Measurements from ENCODE around the gene RYR1.

The RYR1 gene

DNA sequence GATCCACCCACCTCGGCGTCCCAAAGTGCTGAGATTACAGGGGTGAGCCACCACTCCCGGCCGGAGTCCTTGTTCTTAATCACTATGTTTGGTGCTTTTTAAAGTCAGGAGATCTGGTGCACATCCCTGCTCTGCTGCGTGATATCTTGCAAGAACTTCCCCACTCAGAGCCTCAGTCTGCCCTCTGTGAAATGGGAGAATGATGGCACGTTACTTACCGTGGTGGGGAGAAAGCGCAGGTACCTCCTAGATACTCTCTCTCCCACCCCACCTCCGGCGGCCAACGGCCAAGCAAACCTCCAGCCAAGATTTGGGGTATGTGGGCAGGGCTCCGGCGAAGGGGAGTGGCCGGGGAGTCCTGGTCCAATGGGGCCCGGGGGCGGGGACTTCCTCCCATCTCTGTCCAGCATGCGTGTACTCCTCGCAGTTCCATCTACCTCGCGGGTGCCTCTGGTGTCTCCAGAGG, at the start of gene RYR1:
TSS of gene RYR1 (plus strand) at position 424 of the 466 bp plus-strand sequence. CDS start 139 bp downstream, outside the sequence.
- TF ChIP-seq, protein P1, sequence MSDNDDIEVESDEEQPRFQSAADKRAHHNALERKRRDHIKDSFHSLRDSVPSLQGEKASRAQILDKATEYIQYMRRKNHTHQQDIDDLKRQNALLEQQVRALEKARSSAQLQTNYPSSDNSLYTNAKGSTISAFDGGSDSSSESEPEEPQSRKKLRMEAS (IDR thresholded peaks at IDR 0.05; ENCODE audit: low read depth, low read length) = no peak
- TF ChIP-seq POLR2A (IDR thresholded peaks at IDR 0.05; ENCODE audit: extremely low read depth, insufficient read length) (no peak), MYC (IDR thresholded peaks at IDR 0.05; ENCODE audit: low read depth, low read length) (no peak)
- TF ChIP-seq, protein P2, sequence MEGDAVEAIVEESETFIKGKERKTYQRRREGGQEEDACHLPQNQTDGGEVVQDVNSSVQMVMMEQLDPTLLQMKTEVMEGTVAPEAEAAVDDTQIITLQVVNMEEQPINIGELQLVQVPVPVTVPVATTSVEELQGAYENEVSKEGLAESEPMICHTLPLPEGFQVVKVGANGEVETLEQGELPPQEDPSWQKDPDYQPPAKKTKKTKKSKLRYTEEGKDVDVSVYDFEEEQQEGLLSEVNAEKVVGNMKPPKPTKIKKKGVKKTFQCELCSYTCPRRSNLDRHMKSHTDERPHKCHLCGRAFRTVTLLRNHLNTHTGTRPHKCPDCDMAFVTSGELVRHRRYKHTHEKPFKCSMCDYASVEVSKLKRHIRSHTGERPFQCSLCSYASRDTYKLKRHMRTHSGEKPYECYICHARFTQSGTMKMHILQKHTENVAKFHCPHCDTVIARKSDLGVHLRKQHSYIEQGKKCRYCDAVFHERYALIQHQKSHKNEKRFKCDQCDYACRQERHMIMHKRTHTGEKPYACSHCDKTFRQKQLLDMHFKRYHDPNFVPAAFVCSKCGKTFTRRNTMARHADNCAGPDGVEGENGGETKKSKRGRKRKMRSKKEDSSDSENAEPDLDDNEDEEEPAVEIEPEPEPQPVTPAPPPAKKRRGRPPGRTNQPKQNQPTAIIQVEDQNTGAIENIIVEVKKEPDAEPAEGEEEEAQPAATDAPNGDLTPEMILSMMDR (IDR thresholded peaks at IDR 0.05; ENCODE audit: low read depth, low read length) = no peak
- peak; percentile 33 for DNase-seq (ENCODE audit: low read depth)
- no peak within 1 kb of the TSS for H3K4me3 ChIP-seq (ENCODE audit: low read depth, low read length)

DNA sequence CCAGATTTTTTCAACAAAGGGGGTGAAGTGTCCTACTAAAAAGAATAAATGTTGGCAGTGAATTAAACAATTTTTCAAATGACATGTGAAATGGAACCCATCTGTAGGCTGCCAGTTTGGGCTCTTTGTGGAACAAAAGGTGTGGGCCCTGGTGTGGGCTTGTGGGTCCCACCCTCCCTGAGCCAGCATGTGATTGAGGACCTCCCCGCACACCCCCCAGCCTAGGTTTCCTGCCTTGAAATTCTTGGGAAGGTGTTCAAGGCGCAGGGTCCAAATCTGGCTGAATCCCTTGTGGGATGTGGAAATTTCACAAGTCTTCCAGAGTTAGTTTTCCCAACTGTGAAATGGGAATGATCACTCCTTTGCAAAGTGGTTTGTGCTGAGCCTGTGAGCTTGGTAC, 49.7 kb upstream of the RYR1 start:
- TF ChIP-seq, protein P1 (IDR thresholded peaks at IDR 0.05; ENCODE audit: low read depth, low read length) = no peak
- no peak for TF ChIP-seq MYC (IDR thresholded peaks at IDR 0.05; ENCODE audit: low read depth, low read length)
- no peak for DNase-seq (ENCODE audit: low read depth)

DNA sequence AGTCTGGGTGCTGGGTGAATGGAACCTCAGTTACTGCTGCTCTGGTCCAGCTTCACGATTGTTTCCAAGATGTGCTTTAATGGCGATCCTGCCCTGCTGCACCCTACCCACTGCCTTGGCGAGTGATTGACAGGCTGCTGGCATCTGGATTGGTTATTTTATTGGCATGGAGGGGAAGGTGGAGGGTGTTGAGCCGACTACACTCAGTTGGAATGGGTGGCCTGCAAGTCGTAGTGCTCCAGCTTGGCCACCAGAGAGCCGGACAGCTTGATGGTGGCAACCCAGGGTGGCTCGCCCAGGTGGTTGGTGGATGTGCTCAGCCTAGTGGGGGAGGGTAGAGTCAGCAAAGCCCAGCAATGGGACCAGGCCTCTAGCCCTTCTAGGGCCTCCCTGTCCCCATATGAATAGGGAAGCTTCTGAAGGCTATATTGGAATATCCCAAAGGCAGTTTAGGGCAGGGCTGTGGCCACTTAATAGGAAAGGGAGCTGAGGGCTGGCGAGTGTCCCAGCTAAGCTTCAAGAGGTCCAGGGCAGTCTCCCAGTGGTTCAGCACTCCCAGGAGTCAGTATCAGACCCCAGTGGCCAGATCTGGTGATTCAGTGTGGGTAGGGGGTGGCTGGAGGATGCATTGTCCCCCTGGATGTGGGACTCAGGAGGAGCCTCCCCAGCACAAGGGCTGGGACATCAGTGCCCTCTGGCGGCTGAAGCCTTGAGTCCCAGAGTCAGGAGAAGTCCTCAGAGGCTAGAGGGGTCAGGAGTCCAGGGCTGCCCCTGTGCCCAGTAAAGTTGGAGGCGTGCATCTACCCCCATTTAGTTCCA, 49.1 kb upstream of the RYR1 start:
- no peak for DNase-seq (ENCODE audit: low read depth)
- no peak overlapping the region for H3K4me3 ChIP-seq (ENCODE audit: low read depth, low read length)
- no peak for TF ChIP-seq POLR2A (IDR thresholded peaks at IDR 0.05; ENCODE audit: extremely low read depth, insufficient read length)
- TF ChIP-seq, protein P1 (IDR thresholded peaks at IDR 0.05; ENCODE audit: low read depth, low read length) = no peak
- TF ChIP-seq, protein P2 (IDR thresholded peaks at IDR 0.05; ENCODE audit: low read depth, low read length) = no peak
- TF ChIP-seq MYC (IDR thresholded peaks at IDR 0.05; ENCODE audit: low read depth, low read length) = no peak

More for the DNA sequence above, 49.7 kb upstream of the RYR1 start:
- no peak overlapping the region for H3K4me3 ChIP-seq (ENCODE audit: low read depth, low read length)

DNA sequence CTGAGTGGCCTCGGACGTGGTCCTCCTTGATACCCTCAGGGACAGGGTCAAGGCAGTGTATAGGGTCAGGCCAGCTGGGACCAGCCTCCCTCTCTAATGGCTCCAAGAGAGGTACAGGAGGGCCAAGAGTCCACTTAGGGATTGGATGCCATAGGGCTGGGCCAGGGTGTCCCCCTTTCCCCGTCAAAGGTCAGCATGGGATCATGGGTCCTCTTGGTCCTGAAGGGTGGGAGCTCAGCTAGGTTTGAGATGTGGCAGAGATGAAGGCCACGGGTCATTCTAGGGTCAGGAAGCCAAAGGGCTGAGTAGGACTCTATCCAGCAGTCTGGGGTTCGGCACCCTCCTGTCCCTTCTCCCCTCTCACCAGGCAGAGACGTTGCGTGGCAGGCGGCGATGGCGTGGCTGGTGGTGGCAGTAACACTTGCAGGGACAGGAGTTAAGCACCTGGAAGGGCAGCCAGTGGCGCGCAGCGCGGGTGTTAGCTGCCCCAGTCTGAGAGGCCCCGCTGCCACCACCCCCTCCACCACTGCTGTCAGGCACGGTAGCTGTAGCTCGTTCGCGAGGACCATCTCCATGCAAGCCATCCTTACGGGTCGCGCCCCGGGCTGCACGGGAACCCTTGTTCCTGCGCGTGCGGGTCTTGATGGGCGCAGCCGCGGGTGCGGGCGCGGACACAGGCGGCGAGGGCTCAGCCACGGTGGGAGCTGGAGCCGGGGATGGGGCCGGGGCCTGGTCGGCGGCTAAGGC, 48.3 kb upstream of the RYR1 start:
- no peak for DNase-seq (ENCODE audit: low read depth)
- no peak for TF ChIP-seq MYC (IDR thresholded peaks at IDR 0.05; ENCODE audit: low read depth, low read length)
- TF ChIP-seq, protein P2 (IDR thresholded peaks at IDR 0.05; ENCODE audit: low read depth, low read length) = no peak
- TF ChIP-seq, protein P1 (IDR thresholded peaks at IDR 0.05; ENCODE audit: low read depth, low read length) = no peak
- no peak for TF ChIP-seq POLR2A (IDR thresholded peaks at IDR 0.05; ENCODE audit: extremely low read depth, insufficient read length)
- no peak overlapping the region for H3K4me3 ChIP-seq (ENCODE audit: low read depth, low read length)

DNA sequence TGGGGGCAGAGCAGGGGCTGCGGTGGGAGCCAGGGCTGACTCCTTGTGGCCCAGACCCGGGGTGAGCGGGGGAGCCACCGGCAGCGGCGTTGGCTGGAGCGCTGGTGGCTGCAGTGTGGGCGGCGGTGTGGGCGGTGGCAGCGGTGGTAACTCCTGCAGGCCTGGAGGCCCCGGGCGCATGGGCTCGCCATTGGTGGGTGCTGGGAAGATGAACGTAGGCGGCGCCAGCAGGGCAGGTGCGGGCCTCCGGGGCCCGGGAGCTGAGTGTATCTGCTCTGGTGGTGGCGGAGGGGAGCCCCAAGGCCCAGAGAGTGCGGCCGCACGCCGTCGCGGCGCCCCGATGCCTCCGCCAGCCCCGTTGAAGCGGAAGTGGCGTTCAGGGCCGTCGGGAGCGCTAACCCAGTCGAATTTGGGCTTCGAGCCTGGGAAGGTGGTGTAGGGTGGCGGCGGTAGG, 47.7 kb upstream of the RYR1 start:
- TF ChIP-seq POLR2A (IDR thresholded peaks at IDR 0.05; ENCODE audit: extremely low read depth, insufficient read length) (no peak), MYC (IDR thresholded peaks at IDR 0.05; ENCODE audit: low read depth, low read length) (no peak)
- TF ChIP-seq, protein P2 (IDR thresholded peaks at IDR 0.05; ENCODE audit: low read depth, low read length) = no peak
- TF ChIP-seq, protein P1 (IDR thresholded peaks at IDR 0.05; ENCODE audit: low read depth, low read length) = no peak
- no peak overlapping the region for H3K4me3 ChIP-seq (ENCODE audit: low read depth, low read length)
- no peak for DNase-seq (ENCODE audit: low read depth)
